C4-2B (cell line): ENCODE measurements around the gene ARGLU1.

ENCODE experiments used
- CTCF ChIP-seq: fragments of 450-650 bp; conservative IDR thresholded peaks from 2 replicates; pipeline ENCODE4 v1.5.1; 2017; ENCODE audit warnings: mild to moderate bottlenecking
- ZFX ChIP-seq: fragments of 450-650 bp; IDR thresholded peaks from 2 replicates; pipeline ENCODE4 v1.6.1; 2017

GRCh38 chr13:106497079-106497478 is 70.9 kb downstream of the ARGLU1 start:
- TF ChIP-seq CTCF (no peak), ZFX (no peak)
